SJCRH30 (cell line): ENCODE data around the gene ARPC2. TPM values are rescaled to one million over a fixed set of nuclear protein-coding genes. Genes with fewer than 3 reads are reported as not detected.

Experiments used
- DNase-seq, 2 experiments: peaks; one replicate each; pipeline ENCODE4 v3.0.0-alpha.2; 2015 to 2020
- H3K27ac ChIP-seq: fragments of 250-450 bp; sonication (Bioruptor Pico); 2 replicates; pipeline ENCODE4 v1.5.1; 2020; ENCODE audit warnings: mild to moderate bottlenecking, moderate library complexity
- H3K27me3 ChIP-seq: fragments of 250-450 bp; sonication (Bioruptor Pico); 2 replicates; pipeline ENCODE4 v1.5.1; 2020; ENCODE audit warnings: mild to moderate bottlenecking, moderate library complexity
- H3K36me3 ChIP-seq: fragments of 250-450 bp; sonication (Bioruptor Pico); 2 replicates; pipeline ENCODE4 v1.5.1; 2020; ENCODE audit warnings: mild to moderate bottlenecking, moderate library complexity
- H3K4me1 ChIP-seq: fragments of 250-450 bp; sonication (Bioruptor Pico); 2 replicates; pipeline ENCODE4 v1.5.1; 2020; ENCODE audit warnings: mild to moderate bottlenecking, moderate library complexity
- H3K4me3 ChIP-seq: fragments of 250-450 bp; sonication (Bioruptor Pico); 2 replicates; pipeline ENCODE4 v1.5.1; 2020; ENCODE audit warnings: mild to moderate bottlenecking, moderate library complexity
- H3K9me3 ChIP-seq: fragments of 250-450 bp; sonication (Bioruptor Pico); replicated peaks from 2 replicates; pipeline ENCODE4 v1.5.1; 2020; ENCODE audit warnings: mild to moderate bottlenecking, moderate library complexity
- total RNA-seq: library from RNA; depleted of rRNA; stranded (reverse); fragments of >200 nt; shearing (Covaris generic); gene quantifications from 2 replicates; pipeline ENCODE4 v1.2.3, GENCODE V29; 2014

ARPC2 gene
- total RNA-seq, 1 experiment from 2014 or later = 150 TPM

GRCh38 chr2:218226903-218227302 is 9.9 kb downstream of the ARPC2 start:
- no peak overlapping the region for H3K27ac ChIP-seq
- H3K4me1 ChIP-seq = no peaks in the 10 kb centered on the region; the same call in 1 of the 2 replicates
- no peaks in the 10 kb centered on the region for H3K9me3 ChIP-seq
- H3K27me3 ChIP-seq = no peaks in the 10 kb centered on the region
- peaks cover 69% of the 10 kb centered on the region for H3K36me3 ChIP-seq
- no peak for DNase-seq
- no peak overlapping the region for H3K4me3 ChIP-seq

GRCh38 chr2:218228366-218229090 is 11.5 kb downstream of the ARPC2 start:
- Histone ChIP-seq H3K27me3 (no peaks in the 10 kb centered on the region), H3K27ac (no peak overlapping the region), H3K9me3 (no peaks in the 10 kb centered on the region), H3K36me3 (peaks cover 77% of the 10 kb centered on the region), H3K4me1 (no peaks in the 10 kb centered on the region; the same call in 1 of the 2 replicates), H3K4me3 (no peak overlapping the region)
- DNase-seq = no peak

GRCh38 chr2:218229239-218229638 is 12.2 kb downstream of the ARPC2 start:
- Histone ChIP-seq H3K27ac (no peak overlapping the region), H3K36me3 (peaks cover 77% of the 10 kb centered on the region), H3K9me3 (no peaks in the 10 kb centered on the region), H3K27me3 (no peaks in the 10 kb centered on the region), H3K4me1 (no peaks in the 10 kb centered on the region; the same call in 1 of the 2 replicates), H3K4me3 (no peak overlapping the region)
- DNase-seq = no peak

- Histone ChIP-seq H3K4me3 (no peak overlapping the region), H3K27ac (no peak overlapping the region), H3K27me3 (no peaks in the 10 kb centered on the region), H3K9me3 (no peaks in the 10 kb centered on the region), H3K4me1 (no peaks in the 10 kb centered on the region; the same call in 1 of the 2 replicates), H3K36me3 (peaks cover 78% of the 10 kb centered on the region)
- DNase-seq = no peak
Observed at GRCh38 chr2:218229851-218230250, 12.9 kb downstream of the ARPC2 start.

- Histone ChIP-seq H3K36me3 (peaks cover 74% of the 10 kb centered on the region), H3K27me3 (no peaks in the 10 kb centered on the region), H3K4me1 (no peaks in the 10 kb centered on the region; the same call in 1 of the 2 replicates), H3K4me3 (no peak overlapping the region), H3K27ac (no peak overlapping the region), H3K9me3 (no peaks in the 10 kb centered on the region)
- DNase-seq = no peak
Observed at GRCh38 chr2:218230882-218231281, 13.9 kb downstream of the ARPC2 start.

GRCh38 chr2:218233543-218233942 is 16.6 kb downstream of the ARPC2 start:
- H3K36me3 ChIP-seq = peaks cover 67% of the 10 kb centered on the region

GRCh38 chr2:218234521-218234920 is 17.5 kb downstream of the ARPC2 start:
- Histone ChIP-seq H3K27ac (no peak overlapping the region), H3K4me3 (no peak overlapping the region), H3K36me3 (peaks cover 68% of the 10 kb centered on the region), H3K9me3 (no peaks in the 10 kb centered on the region), H3K27me3 (no peaks in the 10 kb centered on the region), H3K4me1 (no peaks in the 10 kb centered on the region; the same call in 1 of the 2 replicates)
- no peak for DNase-seq

More at GRCh38 chr2:218233543-218233942, 16.6 kb downstream of the ARPC2 start:
- Histone ChIP-seq H3K4me1 (no peaks in the 10 kb centered on the region; the same call in 1 of the 2 replicates), H3K27me3 (no peaks in the 10 kb centered on the region), H3K4me3 (no peak overlapping the region), H3K27ac (no peak overlapping the region), H3K9me3 (no peaks in the 10 kb centered on the region)
- DNase-seq = no peak

- H3K4me3 ChIP-seq = no peak overlapping the region
- no peak for DNase-seq
- peaks cover 69% of the 10 kb centered on the region for H3K36me3 ChIP-seq
Observed at GRCh38 chr2:218235017-218235416, 18.0 kb downstream of the ARPC2 start.

GRCh38 chr2:218236829-218237228 is 19.8 kb downstream of the ARPC2 start:
- Histone ChIP-seq H3K9me3 (no peaks in the 10 kb centered on the region), H3K36me3 (peaks cover 66% of the 10 kb centered on the region), H3K4me1 (no peaks in the 10 kb centered on the region), H3K27ac (no peak overlapping the region), H3K27me3 (no peaks in the 10 kb centered on the region), H3K4me3 (no peak overlapping the region)
- no peak for DNase-seq

More at GRCh38 chr2:218235017-218235416, 18.0 kb downstream of the ARPC2 start:
- Histone ChIP-seq H3K27ac (no peak overlapping the region), H3K27me3 (no peaks in the 10 kb centered on the region), H3K4me1 (no peaks in the 10 kb centered on the region), H3K9me3 (no peaks in the 10 kb centered on the region)

- no peaks in the 10 kb centered on the region for H3K4me1 ChIP-seq
- no peak overlapping the region for H3K27ac ChIP-seq
- no peak for DNase-seq
- no peaks in the 10 kb centered on the region for H3K27me3 ChIP-seq
- H3K4me3 ChIP-seq = no peak overlapping the region
- H3K9me3 ChIP-seq = no peaks in the 10 kb centered on the region
- peaks cover 62% of the 10 kb centered on the region for H3K36me3 ChIP-seq
Observed at GRCh38 chr2:218238887-218239286, 21.9 kb downstream of the ARPC2 start.

GRCh38 chr2:218244204-218244603 is 27.2 kb downstream of the ARPC2 start:
- no peaks in the 10 kb centered on the region for H3K4me1 ChIP-seq
- no peak for DNase-seq
- H3K4me3 ChIP-seq = no peak overlapping the region
- H3K27ac ChIP-seq = no peak overlapping the region
- no peaks in the 10 kb centered on the region for H3K27me3 ChIP-seq
- no peaks in the 10 kb centered on the region for H3K9me3 ChIP-seq
- H3K36me3 ChIP-seq = peaks cover 75% of the 10 kb centered on the region

GRCh38 chr2:218244665-218245064 is 27.7 kb downstream of the ARPC2 start:
- no peak for DNase-seq
- Histone ChIP-seq H3K9me3 (no peaks in the 10 kb centered on the region), H3K4me3 (no peak overlapping the region), H3K4me1 (no peaks in the 10 kb centered on the region), H3K27me3 (no peaks in the 10 kb centered on the region), H3K27ac (no peak overlapping the region), H3K36me3 (peaks cover 74% of the 10 kb centered on the region)

- no peak for DNase-seq
Observed at GRCh38 chr2:218245214-218245613, 28.2 kb downstream of the ARPC2 start.

GRCh38 chr2:218249691-218250090 is 32.7 kb downstream of the ARPC2 start:
- no peak for DNase-seq
- no peak overlapping the region for H3K27ac ChIP-seq
- no peak overlapping the region for H3K4me3 ChIP-seq
- peaks cover 5% of the 10 kb centered on the region; the same call in 1 of the 2 replicates for H3K4me1 ChIP-seq
- no peaks in the 10 kb centered on the region for H3K9me3 ChIP-seq
- peaks cover 78% of the 10 kb centered on the region for H3K36me3 ChIP-seq
- H3K27me3 ChIP-seq = no peaks in the 10 kb centered on the region

More at GRCh38 chr2:218245214-218245613, 28.2 kb downstream of the ARPC2 start:
- Histone ChIP-seq H3K9me3 (no peaks in the 10 kb centered on the region), H3K27me3 (no peaks in the 10 kb centered on the region), H3K4me3 (no peak overlapping the region), H3K27ac (no peak overlapping the region), H3K36me3 (peaks cover 74% of the 10 kb centered on the region), H3K4me1 (no peaks in the 10 kb centered on the region)

- Histone ChIP-seq H3K4me1 (peaks cover 5% of the 10 kb centered on the region; the same call in 1 of the 2 replicates), H3K27me3 (no peaks in the 10 kb centered on the region), H3K9me3 (no peaks in the 10 kb centered on the region), H3K36me3 (peaks cover 67% of the 10 kb centered on the region), H3K27ac (no peak overlapping the region), H3K4me3 (no peak overlapping the region)
- peak in 1 of 2 experiments; percentile 62 for DNase-seq
Observed at GRCh38 chr2:218252509-218253231, 35.7 kb downstream of the ARPC2 start.
